HPDE6-E6E7 (cell line): ENCODE measurements around the gene ACADS.

Experiments used
- DNase-seq: peaks from one replicate; pipeline ENCODE4 v3.0.0; 2011; ENCODE audit warnings: missing footprints; ENCODE audit errors: extremely low spot score

ACADS gene

DNA sequence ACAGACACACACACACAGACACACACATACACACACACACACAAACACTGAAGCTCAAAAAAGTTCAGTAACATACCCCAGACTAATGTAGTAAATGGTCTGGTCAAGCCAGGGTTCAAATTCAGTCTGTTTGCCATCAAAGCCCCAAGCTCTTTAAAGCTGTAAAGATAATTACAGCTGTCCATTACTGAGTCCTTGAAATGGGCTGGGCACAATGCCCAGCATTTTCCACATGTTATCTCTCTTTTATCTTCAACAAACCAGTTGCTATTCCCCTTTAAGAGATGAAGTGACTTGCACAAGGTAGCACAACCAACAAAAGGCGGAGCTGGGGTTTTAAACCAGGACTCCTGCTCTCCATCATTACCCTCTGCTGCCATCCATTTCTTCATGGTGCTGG, 23.0 kb upstream of the ACADS start:
- no peak for DNase-seq

DNA sequence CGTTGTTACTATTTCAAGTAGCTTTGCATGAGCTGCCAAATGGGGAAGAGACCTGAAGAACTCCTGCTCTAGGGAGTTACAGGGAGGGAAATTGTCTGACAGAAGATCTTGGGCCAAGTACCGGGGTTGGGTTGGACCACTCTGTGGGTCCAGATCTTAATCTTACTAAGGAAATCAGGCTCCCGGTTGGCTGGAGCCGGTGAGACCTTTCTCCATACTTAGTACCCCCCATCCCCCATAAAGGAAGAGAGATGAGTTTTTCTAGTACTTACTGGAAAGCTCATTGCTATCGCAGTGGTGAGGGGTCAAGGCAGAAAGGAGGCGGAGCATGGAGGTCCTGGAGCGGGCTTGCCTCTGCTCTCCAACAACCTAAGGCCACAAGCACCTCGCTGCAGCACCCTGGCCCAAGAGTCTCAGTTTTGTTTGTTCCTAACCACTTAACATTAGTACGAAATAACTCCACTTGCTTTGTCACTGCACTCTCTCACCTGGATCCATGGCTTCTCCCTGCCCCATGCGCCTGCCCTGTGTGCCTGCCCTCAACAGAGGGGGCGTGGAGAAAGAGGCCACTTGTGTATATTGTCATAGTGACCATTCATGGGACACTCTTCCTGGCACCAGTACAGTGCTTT, 22.2 kb upstream of the ACADS start:
- DNase-seq: no peak

DNA sequence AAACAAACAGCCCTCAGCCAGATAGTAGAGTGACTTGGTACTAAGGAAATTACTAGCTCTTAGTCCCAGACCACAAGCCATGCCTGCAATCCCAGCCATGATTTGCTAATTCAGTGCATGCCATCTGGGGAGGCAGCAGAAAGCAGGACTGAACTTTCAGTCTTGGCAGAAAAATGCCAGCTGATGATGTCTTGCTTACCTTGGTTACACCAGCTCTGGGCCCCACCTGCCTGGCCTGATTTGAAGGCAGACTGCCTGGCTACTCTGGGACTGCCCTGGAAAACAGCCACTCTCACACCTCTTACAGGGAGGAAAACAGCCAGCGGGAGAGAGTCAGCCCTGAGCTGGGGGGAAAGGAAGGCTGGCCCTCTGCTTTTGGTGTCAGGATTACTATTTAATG, 20.0 kb upstream of the ACADS start:
- no peak for DNase-seq

DNA sequence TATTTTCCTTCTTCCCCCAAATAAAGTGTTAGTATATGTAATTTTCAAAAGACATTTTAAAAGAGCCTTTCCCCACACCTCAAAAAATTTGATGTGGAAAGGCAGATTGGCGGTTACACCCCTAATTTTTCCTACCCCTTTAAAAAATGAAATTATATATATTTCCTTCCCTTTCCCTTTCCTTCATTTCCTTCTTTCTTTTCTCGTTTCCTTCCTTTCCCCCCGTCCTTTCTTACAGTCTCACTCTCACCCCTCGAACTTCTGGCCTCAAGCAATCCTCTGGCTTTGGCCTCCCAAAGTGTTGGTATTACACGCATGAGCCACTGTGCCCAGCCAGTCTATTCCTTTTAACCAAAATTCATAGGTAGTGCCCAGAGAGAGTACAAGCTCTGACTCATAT, 19.6 kb upstream of the ACADS start:
- no peak for DNase-seq

DNA sequence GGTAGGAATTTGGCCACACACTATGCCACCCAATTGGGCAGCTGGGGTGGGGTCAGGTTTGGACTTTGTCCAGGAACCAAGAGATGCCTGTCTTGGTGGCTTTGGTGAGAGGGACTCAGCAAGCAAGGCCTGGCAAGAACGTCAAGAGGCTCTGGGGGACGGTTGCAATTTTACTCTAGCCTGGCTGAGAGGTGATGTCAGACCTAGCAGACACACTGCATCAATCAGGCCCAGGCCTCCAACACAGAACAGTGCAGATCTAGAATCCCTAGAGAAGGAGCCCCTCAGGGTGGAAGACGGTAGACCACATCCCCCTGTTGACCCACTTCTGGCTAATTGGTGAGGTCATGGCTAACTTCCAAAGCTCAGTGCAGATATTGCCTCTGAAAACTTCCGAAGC, 17.0 kb upstream of the ACADS start:
- no peak for DNase-seq

DNA sequence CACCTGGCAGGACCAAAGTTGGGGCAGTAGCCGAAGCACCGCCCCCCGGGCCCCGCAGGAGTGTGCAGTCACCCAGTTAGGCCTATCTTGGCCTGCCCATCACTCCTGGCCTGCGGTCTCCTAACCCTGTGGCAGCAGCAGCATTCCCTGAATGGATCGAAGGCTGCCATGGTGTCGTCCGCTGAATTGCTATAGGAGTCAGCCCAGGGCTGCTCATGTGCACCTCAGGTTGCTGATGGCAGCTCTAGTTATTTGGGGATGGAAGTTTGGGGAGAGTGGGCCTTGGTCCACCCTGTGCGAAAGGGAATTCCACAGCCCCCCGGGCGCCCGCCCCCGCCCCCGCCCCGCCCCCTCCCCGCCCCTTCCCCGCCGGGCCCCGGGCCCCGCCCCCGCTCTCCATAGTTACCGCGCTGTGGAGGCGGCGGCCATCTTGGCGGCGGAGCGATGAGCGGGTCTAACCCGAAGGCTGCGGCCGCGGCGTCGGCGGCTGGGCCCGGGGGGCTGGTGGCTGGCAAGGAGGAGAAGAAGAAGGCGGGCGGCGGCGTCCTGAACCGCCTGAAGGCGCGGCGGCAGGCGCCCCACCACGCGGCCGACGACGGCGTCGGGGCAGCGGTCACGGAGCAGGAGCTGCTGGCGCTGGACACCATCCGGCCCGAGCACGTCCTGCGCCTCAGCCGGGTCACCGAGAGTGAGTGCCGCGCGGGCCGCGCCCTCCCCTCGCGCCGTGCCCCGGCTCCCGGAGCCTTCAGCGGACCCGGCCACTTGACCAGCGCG, 15.4 kb upstream of the ACADS start, which contains the start of gene UNC119B:
Gene UNC119B (plus strand): TSS at position 428 of the 774 bp plus-strand sequence. CDS start 17 bp downstream, at position 445.
- no peak for DNase-seq

DNA sequence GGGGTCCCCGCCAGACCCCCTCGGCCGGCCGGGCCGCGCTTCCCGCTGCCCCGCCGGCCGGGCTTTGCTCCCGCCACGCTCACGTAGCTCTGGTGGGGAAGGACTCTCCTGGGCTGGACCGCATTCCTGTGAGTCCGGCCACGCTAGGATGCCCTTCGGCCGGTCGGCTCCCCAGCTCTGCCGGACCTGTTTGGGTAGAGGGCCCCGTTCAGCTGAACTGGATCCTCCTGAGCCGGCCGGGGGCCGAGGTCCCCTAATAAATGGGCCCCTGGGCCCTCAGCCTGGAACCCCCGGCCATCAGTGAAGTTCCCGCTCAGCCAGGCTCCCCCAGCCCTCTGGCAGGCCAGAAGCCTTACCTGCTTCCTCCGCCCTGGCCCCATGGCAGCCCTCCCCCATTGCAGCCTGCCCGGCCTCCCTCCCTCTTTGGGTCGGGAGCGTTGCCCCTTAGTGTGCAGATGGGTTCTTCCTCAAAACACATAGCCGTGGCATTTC, 14.8 kb upstream of the ACADS start:
- no peak for DNase-seq

DNA sequence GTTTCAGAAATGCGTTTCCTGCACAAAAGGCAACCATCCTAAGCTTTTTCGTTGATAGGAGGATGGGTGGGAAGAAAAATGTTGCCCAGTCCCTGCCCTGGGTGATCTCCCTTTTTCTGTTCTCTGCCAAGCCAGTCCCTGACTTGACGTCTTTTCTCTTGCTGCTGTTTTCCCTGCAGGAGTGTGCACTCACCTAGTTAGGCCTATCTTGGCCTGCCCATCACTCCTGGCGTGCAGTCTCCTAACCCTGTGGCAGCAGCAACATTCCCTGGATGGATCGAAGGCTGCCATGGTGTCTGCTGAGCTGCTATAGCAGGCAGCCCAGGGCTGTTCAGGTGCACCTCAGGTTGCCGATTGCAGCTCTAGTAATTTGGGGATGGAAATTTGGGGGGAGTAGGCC, 14.2 kb upstream of the ACADS start:
- no peak for DNase-seq

DNA sequence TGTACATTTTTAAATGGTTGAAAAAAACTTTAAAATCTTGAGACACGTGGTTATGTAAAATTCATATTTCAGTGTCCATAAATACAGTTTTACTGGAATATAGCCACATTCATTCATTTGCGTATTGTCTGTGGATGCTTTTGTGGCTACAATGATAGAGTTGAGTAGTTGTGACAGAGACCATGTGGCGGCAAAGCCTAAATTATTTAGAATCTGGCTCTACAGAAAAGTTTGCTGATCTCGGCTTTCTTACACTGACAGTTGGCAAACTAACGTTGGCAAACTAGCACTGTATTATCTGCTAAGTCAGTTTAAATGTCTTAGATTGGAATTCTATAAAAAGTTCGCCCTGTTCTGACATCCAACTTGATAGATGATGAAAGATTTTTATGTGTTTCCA, 13.0 kb upstream of the ACADS start:
- DNase-seq: no peak

DNA sequence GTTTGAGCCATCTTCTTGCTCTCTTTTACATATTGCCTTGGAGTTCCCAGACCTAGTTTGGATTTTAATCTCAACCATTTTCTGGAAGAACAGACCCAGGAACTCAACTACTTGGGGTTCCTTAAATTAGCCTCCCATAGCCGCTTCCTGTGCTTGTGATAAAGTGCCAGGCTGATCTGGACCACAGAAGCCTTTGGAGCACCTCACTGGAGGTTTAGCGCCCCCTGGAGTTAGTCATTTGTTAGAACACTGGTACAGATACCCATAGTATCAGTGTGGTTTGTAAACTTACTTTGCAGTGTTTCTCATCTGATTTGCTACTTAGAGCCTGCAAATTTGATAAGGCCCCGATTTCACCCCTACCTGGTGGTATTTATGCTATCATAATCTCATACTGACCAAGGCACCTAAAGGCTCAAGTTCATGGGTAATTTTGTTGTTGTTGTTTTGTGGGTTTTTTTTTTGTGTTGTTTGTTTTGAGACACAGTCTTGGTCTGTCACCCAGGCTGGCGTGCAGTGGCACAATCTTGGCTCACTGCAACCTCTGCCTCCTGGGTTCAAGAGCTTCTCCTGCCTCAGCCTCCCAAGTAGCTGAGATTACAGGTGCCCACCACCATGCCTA, 11.7 kb upstream of the ACADS start:
- peak; percentile 71 for DNase-seq

DNA sequence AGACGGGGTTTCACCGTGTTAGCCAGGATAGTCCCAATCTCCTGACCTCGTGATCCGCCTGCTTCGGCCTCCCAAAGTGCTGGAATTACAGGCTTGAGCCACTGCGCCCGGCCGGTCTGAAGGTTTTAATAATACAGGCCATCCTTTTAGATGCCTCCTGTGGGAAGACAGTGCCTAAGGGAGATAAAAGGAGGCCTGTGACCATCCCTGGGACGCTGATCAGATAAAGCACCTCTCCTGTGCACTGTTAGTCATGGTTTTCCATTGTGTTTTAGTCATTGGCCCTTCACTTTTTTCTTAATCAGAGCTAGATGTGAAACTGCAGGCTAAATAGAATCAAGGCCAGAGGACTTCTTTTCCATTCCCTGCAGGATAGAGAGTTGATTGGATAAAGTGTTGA, 7.6 kb upstream of the ACADS start:
- DNase-seq: no peak

DNA sequence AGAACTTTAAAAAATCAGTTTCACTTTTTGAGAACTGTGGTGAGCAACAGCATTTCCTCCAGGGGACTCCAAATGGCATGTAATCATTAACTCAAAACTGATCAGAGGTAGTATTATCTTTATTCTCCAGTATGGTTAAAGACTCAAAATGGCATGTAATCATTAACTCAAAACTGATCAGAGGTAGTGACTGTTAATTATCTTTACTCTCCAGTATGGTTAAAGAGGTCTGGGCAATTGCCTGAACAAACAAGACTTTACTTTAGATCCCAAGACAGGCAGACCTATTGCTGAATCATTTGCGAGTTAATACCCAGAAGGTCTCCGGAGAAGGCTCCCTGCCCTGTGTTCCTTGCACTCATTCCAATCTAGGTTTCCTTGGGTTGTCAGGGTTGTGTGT, 6.6 kb upstream of the ACADS start:
- no peak for DNase-seq

DNA sequence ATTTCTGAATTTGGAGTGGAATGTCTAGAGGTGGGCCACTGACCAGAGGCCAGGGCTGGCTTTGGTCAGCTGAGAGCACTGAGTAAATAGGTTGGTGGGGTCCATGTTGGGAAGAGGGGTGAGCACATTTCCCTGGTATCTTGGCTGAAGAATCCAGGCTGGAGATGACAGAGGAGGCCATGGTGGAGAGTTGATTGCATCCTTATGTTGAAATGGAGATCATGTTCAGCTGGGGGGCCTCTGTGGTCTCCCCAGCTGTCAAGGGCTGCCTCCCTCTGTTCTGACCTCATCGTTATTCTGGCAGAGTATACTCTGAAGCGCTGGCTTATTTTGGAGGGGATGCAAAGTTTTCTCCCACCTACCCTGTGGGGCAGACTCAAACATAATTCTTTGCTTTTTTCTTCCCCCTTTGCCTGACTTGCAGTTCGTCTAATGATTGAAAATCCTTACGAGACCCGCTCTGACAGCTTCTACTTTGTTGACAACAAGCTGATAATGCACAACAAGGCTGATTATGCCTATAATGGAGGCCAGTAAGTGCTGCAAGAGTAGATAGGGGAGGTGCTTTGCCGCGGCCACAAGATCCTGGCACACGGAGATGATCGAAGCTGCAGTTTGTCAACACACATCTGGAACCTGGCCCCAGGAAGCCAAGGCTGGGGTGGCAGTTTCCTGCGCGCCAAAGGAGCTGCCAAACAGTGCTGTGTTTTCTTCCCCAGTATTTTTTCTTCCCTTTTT, 6.0 kb upstream of the ACADS start:
- no peak for DNase-seq

DNA sequence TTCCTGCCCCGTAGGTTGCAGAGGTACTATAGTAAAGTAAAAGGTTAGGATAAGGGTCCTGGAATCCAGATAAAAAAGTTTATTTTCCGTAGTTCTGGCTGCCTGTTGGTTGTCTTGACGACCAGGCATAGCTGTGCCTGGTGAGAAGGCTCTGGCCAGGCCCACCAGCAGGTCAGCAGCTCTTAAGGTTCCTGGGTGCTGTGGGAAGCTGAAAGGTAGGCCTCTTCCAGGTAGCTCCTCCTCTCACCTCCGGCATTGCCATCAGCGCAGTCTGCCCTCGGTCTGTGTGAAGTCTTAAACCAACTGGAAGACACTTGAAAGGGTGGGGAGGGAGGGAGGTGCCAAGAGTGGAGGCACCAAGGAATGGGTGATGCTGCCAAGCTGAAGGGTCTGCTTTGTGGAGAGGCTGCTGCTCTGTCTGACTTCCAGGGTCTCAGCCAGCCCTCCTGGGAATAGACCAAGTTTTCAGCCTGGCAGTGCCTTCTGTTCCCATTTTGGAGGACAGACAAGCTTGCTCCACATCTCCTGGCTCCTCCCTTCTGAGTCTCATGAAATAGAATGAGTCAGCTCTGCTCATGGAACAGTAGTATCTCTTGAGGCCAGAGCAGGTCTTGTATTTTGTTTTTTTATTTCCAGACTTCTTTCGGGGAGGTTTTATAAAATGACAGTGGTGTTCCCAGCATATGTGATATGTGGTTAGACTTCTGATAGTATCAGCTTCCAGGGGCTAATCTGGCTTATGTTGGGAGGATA, 5.2 kb upstream of the ACADS start:
- DNase-seq: no peak

DNA sequence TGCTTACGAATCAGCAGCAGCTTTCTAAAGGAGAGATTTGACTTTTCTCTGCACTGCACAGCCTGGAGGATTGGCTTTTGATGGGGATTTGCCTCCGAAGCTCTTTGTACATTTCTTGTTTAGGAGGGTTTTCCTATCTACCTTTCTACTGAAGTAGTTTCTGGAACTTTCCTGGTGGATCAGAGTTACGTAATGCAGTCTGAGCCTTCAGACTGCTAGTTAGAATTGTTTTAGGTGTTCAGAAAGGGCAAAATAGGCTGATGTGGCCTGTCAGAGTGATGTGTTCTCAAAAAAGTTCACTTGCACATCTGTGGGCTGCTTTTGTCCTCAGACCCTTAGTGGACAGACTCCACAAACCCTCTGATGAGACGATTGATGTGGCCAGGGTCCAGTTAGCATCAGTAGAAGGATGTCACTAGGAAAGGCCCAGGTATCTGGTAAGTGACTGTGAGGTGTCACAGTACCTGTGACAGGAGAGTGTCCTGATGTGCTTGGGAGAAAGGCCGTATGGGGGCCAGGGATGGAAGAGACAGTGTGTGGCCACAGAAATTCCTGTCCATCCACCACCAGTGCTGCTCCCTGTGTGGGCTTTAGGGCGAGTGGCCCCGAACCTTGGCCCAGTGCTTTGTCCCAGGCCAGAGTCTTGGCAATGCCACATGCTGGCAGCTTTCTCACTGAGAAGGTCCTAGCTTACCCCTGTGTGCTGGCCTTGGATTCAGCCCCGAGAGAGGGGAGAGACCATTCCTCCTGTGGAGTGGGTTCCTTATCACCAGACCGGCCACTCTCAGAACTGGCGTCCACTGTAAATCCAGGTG, 4.4 kb upstream of the ACADS start:
- no peak for DNase-seq

DNA sequence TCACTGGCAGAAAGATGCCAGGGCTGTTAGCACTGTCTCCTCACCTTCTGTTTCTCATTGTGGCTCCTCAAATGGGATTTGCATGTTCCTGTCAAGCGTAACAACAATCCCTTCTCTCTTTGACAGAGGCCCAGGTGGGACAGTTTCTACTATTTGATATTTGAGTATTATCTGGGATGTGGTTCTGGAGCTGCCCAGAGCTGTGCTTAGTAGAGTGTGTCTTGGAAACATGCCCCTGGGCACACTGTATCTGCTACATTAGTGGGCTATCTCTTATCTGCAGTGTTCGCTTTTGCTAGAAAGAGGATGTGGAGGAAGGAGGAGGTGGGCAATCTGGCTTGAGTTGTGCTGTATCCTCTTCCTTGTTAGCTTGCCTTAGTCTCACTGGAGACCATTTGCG, 3.8 kb upstream of the ACADS start:
- DNase-seq: no peak

DNA sequence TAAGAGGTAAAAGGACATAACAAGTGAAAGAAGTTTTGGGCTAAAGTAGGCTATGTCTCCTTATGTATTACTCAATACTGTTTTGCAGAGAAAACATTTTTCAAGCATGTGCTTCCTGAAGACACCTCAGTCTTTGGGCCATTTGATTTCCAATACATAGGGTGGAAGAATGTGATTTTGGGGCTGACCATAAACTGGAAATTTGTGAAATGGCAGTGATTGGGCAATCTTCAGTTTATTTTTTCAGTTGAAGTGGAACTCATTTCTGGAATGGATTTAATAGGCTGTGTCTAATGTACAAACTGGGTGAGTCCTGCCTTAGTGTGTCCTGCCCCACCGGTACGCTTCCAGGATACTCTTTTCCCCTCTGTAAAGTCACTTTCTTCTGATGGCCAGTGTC, 2.8 kb upstream of the ACADS start:
- no peak for DNase-seq

DNA sequence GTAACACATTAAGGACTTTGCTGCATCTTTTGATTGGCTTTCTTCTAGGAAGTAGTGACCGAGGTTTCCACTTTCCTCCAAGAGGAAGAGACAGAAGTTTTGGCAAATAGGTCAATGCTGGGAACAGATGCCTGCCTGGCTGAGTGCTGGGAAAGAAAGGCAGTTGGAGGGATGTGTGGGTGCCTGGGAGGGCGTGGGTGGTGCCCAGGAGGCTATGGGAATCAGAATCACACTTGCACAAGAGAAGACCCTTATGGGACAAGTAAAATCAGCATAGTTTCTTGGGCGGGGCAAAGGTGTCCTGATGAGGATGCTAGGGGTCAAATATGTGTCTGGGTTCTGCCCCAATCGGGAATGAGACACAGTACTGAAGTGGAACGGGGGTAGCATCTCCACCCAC, 906 bp upstream of the ACADS start:
- no peak for DNase-seq

DNA sequence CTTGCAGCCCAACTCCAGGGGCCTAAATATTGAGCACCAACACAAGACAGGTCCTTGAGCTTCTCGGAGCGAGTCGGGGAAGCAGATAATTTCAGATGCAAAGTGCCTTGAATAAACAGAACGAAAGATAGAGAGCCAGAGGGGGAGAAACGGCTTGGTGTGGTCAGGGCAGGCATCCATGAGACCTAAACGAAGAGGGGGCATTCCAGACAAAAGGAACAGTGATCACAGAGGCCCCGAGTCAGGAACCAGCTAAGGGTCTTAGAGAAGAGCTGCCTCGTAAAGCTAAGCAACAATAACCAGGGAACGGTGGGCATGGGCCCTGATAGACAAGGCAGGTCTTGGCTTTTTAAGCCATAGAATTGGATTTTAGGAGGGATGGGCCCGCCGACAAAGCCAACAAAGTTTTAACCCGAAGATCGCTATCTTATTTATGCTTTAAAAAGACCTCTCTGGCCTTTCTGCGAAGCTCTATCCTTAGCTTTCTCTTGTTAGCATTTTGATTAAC, 421 bp upstream of the ACADS start:
- no peak for DNase-seq

DNA sequence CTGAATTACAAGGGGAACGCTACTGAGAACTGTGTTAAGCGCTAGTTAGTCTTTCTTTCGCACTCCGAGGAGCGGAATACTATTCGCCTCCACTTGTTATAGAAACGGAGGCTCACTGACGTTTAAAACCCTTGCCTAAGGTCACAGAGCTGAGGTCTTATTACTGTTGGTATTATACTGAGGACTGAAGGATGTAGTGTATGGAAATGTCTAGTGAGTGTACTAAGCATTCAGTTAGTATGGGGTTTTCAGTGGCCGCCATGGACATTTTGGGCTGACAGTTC, 826 bp downstream of the ACADS start:
- no peak for DNase-seq

DNA sequence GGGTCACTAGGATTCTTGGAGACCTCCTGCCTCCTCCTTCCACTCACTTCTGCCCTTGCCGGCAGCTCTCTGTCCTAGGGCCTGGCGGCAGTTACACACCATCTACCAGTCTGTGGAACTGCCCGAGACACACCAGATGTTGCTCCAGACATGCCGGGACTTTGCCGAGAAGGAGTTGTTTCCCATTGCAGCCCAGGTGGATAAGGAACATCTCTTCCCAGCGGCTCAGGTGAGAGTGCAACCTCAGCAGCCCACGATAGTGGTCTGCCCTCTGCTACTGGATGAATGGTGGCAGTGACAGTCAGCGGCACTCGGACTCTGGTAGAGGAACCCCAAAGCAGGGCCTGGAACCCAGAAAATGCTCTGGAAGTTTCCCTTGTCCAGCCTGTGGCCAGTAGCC, 1.3 kb downstream of the ACADS start:
- DNase-seq: no peak
